RKO (cell line): ENCODE results near the gene SHISA4.
"Not testable (repeated sequence)": the region's sequence is repeated elsewhere in the genome, so short reads cannot be mapped to it uniquely, and the experiment has no call there.

Experiments
- DNase-seq: peaks from one replicate; pipeline ENCODE4 v3.0.0-alpha.2; 2016; ENCODE audit warnings: low spot score

Gene SHISA4

DNA sequence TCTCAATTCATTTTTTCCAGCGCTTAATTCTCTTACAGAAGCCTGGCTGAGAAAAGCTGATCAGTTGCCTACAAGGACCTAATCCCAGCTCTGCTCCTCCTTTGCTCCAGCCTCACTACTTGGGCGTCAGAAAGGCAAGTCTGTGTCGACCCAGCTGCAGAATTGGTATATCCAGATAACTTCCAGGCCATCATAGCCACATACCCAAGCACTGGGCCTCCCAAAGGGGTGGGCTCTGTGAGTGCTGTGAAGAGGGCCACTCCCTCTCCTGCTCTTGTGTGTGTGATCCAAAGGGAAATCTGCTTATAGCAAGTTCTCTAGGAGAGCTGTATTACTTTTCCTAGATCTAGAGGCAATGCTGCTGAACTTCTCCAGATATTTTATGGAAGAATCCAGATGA lies 39.6 kb downstream of the SHISA4 start:
- no peak for DNase-seq

DNA sequence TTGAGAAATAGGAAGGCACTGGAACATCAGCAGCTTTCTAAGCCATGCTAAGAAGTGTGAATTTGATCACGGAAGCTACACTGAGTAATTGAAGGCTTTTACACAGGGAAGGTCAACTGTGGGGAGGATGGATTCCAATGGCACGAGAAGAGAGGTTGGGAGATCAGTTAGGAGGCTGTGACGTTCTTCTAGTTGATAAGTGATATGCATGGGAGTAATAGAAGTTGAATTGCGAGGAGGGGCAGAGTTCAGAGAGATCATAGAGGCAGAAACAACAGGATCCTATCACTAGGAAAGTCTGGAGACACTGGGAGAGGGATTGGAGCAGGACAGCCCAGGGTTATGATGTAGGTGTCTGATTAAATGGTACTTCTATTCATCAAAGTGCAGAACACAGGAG lies 41.4 kb downstream of the SHISA4 start:
- DNase-seq, result no peak

DNA sequence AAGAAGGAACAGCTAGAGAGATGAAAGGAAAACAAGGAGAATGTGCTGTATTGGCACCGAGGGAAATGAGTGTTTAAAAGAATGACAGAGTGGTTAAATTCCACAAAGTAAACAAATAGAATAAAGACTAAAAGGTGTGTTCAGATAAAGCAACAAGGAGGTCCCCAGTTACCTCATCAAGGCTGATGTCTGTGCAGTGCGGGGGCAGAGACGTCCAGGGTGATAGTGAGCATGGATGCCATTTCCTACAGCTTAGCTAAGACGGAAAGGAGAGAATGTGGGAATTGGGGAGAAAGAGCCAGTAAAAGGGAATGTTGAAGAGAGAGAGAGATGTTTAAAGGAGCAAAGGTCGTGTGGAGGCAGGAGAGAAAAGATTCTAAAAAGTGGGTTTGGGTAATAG lies 42.1 kb downstream of the SHISA4 start:
- no peak for DNase-seq

DNA sequence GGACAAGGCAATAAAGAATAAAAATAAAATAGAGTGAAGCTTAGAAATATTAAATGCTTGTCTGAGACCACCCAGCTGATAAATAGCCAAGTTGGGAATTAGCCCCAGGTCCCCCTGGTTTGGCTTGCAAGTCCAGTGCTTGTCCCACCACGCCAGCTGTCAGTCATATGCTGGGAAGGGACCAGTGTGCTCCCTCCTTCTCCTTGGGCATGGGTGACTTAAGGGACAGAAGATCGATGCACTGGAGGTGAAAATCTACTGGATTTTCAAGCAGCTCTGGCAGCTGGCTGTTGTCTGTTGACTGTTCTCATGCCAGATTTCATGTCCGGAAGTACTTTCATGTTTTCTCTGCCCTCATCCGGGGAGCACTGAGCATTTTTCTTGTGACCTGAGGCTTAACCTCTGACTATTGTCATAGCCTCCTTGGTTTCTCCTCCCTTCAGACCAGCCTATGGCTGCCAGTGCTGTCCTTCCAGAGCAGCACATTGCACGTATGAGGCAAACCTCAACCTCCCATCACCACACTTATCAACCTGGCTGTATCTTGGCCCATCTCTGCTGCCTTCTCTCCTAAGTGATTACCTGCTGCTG lies 45.2 kb downstream of the SHISA4 start:
- DNase-seq, result no peak

DNA sequence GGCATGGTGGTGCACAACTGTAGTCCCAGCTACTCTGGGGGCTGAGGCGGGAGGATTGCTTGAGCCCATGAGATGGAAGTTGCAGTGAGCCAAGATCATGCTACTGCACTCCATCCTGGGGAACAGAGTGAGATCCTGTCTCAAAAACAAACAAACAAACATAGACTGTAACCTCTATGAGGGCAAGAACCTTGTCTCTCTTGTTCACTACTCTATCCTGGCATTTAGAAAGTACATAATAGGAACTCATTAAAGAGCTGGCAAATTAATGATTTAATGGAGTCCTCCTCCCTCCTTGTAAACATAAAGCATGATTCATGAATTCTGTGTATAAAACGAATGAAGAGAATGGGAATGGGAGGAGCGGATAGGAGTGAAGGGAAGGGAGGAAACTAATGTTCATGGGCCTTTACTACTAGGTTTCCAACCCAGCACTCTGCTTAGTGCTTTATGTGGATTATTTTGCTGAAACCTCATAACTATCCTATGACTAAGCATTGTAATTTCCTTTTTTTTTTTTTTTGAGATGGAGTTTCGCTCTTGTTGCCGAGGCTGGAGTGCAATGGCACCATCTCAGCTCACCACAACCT lies 49.0 kb downstream of the SHISA4 start:
- DNase-seq, result peak; percentile 33

DNA sequence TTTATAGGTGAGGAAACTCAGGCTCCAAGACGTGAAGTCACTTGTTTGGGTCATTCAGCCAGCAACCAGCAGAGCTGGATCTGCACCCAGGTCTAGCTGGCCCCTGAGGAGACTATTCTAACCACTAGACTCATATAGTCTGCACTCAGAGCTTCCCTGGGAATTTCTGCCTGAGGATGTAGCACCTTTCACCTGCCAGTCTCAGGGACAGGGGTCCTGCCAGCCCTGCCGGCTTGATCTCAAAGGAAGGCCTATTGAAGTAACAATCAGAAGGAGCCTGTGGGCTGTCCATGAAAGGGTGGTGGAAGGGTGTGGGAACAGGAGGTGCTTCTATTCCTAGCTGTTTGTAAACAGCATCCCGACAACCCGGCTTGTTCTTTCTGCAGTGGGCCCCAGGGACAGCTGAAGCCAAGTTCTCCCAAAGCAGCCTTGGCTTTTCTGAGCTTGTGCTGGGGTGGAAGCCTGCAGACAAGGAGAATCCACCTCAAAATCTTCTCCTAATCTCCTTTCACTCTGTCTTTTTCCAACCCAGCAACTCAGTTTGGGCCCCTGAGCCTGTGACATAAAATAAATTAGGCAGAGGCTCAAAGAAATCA lies 49.8 kb downstream of the SHISA4 start:
- DNase-seq, result no peak

DNA sequence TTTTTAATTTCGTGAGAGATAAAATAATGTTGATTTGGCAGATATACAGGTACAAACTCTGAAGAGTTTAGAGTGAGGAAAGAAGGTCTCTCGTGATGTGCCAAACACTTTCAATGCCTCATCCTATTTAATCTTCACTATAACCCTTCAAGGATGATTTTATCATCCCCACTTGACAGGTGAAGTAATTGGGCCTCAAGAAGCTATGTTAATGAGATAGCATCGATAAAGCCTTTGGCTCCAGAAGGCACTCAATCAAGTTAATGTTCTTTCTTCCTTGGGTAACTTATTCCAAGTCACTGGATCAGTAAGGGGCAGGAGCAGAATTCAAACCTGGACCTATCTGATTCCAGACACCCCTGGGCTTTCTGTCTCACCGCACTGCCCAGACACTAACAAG lies 50.5 kb downstream of the SHISA4 start:
- no peak for DNase-seq

DNA sequence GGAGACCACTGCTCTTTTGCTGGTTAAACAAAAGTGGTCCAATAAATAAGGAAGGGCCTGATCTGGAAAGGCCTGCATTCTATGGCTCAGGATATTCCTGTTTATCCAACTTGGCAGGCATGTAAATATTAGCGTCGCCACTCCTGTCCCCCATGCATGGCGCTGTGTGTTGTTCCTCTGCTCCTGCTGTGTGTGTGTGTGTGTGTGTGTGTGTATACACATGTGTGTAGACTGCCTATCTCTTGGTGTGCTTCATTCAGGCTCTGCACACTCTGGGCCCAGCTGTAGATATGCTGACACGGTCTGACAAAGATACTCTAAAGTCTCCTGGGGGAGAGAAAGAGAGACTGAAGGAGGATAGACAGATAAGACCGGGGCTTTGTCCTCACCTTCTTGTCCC lies 50.9 kb downstream of the SHISA4 start:
- DNase-seq, result no peak

DNA sequence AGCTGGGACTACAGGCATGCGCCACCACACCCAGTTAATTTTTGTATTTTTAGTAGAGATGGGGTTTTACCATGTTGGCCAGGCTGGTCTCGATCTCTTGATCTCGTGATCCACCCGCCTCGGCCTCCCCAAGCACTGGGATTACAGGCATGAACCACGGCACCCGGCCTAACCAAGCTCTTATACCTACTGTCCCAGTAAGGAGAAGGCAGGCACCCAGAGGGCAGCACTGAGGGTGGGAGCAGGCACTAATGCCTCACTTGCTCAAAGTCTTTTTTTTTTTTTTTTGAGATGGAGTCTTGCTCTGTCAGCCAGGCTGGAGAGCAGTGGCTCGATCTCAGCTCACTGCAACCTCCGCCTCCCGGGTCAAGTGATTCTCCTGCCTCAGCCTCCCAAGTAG lies 51.6 kb downstream of the SHISA4 start:
- DNase-seq, result not testable (repeated sequence)

DNA sequence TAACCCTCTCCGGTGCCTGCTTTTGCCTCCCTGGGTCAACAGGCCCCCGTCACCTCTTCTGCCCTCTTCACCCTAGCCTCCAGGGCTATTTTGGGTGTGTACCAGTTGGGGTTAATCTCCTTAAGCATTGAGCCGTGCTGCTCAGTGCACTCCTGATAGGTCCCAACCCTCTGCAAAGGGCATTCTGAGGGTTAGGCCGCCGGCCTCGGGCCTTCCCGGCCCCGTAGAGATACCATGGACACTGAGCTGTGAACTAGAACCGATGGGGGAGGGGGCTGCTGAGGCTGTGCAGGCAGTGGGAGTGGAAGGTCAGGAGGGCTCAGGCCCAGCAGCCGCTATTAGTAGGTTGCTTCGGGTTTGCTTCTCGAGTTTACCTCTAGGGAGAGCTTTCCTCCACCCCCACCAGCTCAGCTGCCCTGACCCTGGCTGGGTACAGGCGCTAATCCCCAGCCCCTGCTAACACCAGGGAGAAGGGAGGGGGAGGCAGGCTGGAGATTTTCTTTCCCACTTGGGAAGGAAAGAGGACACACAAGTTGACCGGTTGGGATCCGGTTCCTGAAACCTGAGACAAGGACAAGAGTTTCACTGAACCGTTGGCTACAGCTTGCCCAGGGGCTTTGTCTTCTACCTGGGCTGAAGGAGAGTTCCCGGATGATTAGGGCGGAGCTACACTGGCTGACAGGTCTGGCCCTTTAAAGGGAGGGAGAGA lies 52.9 kb downstream of the SHISA4 start:
- DNase-seq, result no peak

DNA sequence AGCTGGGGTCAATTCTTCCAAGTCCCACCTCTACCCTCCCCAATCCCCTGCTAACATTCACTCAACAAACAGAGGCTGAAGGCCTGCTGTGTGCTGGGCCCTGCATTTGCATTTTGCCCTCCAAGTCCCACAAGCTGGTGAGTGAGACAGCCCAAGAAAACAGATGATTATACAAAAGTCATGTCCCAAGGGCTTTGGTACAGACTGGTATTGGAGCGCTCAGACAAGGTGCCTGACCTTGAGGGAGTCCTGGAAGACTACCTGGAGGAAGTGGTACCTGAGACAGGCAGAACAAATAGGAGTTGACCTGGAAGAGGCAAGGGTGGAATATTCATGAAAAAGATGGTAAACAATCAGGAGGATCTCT lies 53.4 kb downstream of the SHISA4 start:
- no peak for DNase-seq
